ENCODE results near the gene LRMDA.
A peak's percentile ranks its signal among the peaks of the same experiment; 100 is the strongest.

LRMDA gene

GRCh38 chr10:76172020-76172419, 740.6 kb downstream of the LRMDA start:
- no peak for DNase-seq (ENCODE audit: low spot score)

- DNase-seq (ENCODE audit: low spot score) = no peak
Measured at GRCh38 chr10:76175533-76176165, 744.2 kb downstream of the LRMDA start.

GRCh38 chr10:76176166-76176550, 744.7 kb downstream of the LRMDA start:
- DNase-seq (ENCODE audit: low spot score) = no peak

- no peak for DNase-seq (ENCODE audit: low spot score)
Measured at GRCh38 chr10:76177936-76178335, 746.5 kb downstream of the LRMDA start.

- DNase-seq (ENCODE audit: low spot score) = no peak
Measured at GRCh38 chr10:76178532-76179292, 747.3 kb downstream of the LRMDA start.

GRCh38 chr10:76179806-76180205, 748.4 kb downstream of the LRMDA start:
- DNase-seq (ENCODE audit: low spot score) = no peak

GRCh38 chr10:76184647-76185046, 753.2 kb downstream of the LRMDA start:
- no peak for DNase-seq (ENCODE audit: low spot score)

- peak; percentile 14 for DNase-seq (ENCODE audit: low spot score)
Measured at GRCh38 chr10:76185471-76186301, 754.3 kb downstream of the LRMDA start.

GRCh38 chr10:76188216-76188615, 756.8 kb downstream of the LRMDA start:
- DNase-seq (ENCODE audit: low spot score) = no peak

- no peak for DNase-seq (ENCODE audit: low spot score)
Measured at GRCh38 chr10:76190634-76191270, 759.3 kb downstream of the LRMDA start.

GRCh38 chr10:76191336-76191735, 759.9 kb downstream of the LRMDA start:
- no peak for DNase-seq (ENCODE audit: low spot score)

- no peak for DNase-seq (ENCODE audit: low spot score)
Measured at GRCh38 chr10:76192151-76192550, 760.7 kb downstream of the LRMDA start.

- no peak for DNase-seq (ENCODE audit: low spot score)
Measured at GRCh38 chr10:76192694-76193320, 761.4 kb downstream of the LRMDA start.

GRCh38 chr10:76195654-76196390, 764.4 kb downstream of the LRMDA start:
- no peak for DNase-seq (ENCODE audit: low spot score)

GRCh38 chr10:76197293-76197692, 765.9 kb downstream of the LRMDA start:
- DNase-seq (ENCODE audit: low spot score) = no peak

GRCh38 chr10:76198287-76199035, 767.0 kb downstream of the LRMDA start:
- DNase-seq (ENCODE audit: low spot score) = no peak

GRCh38 chr10:76201962-76202361, 770.5 kb downstream of the LRMDA start:
- DNase-seq (ENCODE audit: low spot score) = no peak

- peak; percentile 91 for DNase-seq (ENCODE audit: low spot score)
Measured at GRCh38 chr10:76202777-76203176, 771.4 kb downstream of the LRMDA start.

- peak; percentile 12 for DNase-seq (ENCODE audit: low spot score)
Measured at GRCh38 chr10:76205361-76205760, 773.9 kb downstream of the LRMDA start.

- DNase-seq (ENCODE audit: low spot score) = no peak
Measured at GRCh38 chr10:76206797-76207352, 775.5 kb downstream of the LRMDA start.
